Thyroid gland (tissue), 4 donors: ENCODE data around the gene RNF183. TPM values are rescaled to one million over a fixed set of nuclear protein-coding genes. Genes with fewer than 3 reads are reported as not detected.

ENCODE experiments used
- DNase-seq, 2 donors: peaks; one replicate each; pipeline ENCODE4 v3.0.0-alpha.2; 2019
- H3K27ac ChIP-seq, 3 donors: fragments of 200-600 bp; sonication (generic); 1 replicate in 2 of 3; 2 replicates in 1 of 3; pipeline ENCODE4 v1.5.1; 2016 to 2019; ENCODE audit warnings: mild to moderate bottlenecking in 1 of 3, moderate library complexity in 1 of 3
- H3K27me3 ChIP-seq: fragments of 200-600 bp; sonication (generic); one replicate; pipeline ENCODE4 v1.5.1; 2019
- H3K36me3 ChIP-seq, 2 donors: fragments of 200-600 bp; sonication (generic); one replicate each; pipeline ENCODE4 v1.5.1; 2016 to 2019
- H3K4me1 ChIP-seq, 2 donors: fragments of 200-600 bp; sonication (generic); one replicate each; pipeline ENCODE4 v1.5.1; 2017 to 2019
- H3K4me3 ChIP-seq, 3 donors: fragments of 200-600 bp; sonication (generic); replicated peaks in 1 of 3; 1 replicate in 2 of 3; 2 replicates in 1 of 3; pipeline ENCODE4 v1.5.1; 2016; ENCODE audit warnings: mild to moderate bottlenecking in 1 of 3
- H3K9me3 ChIP-seq: fragments of 200-600 bp; sonication (generic); one replicate; pipeline ENCODE4 v1.5.1; 2017
- CTCF ChIP-seq, 6 experiments: fragments of 200-600 bp in 3 of 6; fragments of 450-650 bp in 3 of 6; sonication (generic) in 3 of 6; IDR thresholded peaks; one replicate each; pipeline ENCODE4 v1.5.1; 2016 to 2019; ENCODE audit warnings: antibody characterized with exemption in 6 of 6, mild to moderate bottlenecking in 2 of 6, inconsistent platforms in 1 of 6, moderate library complexity in 1 of 6
- POLR2A ChIP-seq, 2 donors: fragments of 450-650 bp; IDR thresholded peaks; one replicate each; pipeline ENCODE4 v1.6.1; 2017; ENCODE audit warnings: antibody characterized with exemption in 2 of 2, mild to moderate bottlenecking in 2 of 2, moderate library complexity in 1 of 2
- WGBS, 2 donors: methylation state at CpG; one replicate each; pipeline ENCODE4 v1.1.5; 2017; 5-methylcytosine and 5-hydroxymethylcytosine counted together
- intact Hi-C: fragments of 100-400 bp; cut with DNase I; formaldehyde crosslinking; loops from one replicate; pipeline ENCODE4 v1.15.1; 2023
- total RNA-seq, 4 donors: library from RNA; depleted of rRNA; stranded (reverse); fragments of >200 nt; gene quantifications; one replicate each; pipeline ENCODE4 v1.2.3, GENCODE V29; 2016

Gene RNF183
- total RNA-seq, 4 donors from 2014 or later: not detected

- TF ChIP-seq POLR2A (IDR thresholded peaks at IDR 0.05): no peak
- no peak for TF ChIP-seq CTCF (IDR thresholded peaks at IDR 0.05)
- peaks cover 0 to 20% of the 10 kb centered on the region in 2 donors for H3K36me3 ChIP-seq
- H3K9me3 ChIP-seq: no peaks in the 10 kb centered on the region
- no peak for DNase-seq
- intact Hi-C loops: no loop called here
- no peak overlapping the region for H3K4me3 ChIP-seq
- WGBS, 2 donors: 82 to 83% methylated on average over 2 of the region's 2 CpGs
- H3K27ac ChIP-seq: no peak overlapping the region
- H3K4me1 ChIP-seq: no peaks in the 10 kb centered on the region
- no peaks in the 10 kb centered on the region for H3K27me3 ChIP-seq
These were observed 15.9 kb upstream of the RNF183 start for GRCh38 chr9:113319054-113319453.

GRCh38 chr9:113317777-113318176, 14.6 kb upstream of the RNF183 start:
- no peaks in the 10 kb centered on the region for H3K9me3 ChIP-seq
- H3K36me3 ChIP-seq: peaks cover 0 to 20% of the 10 kb centered on the region in 2 donors
- intact Hi-C loops: no loop called here
- no peak overlapping the region for H3K4me3 ChIP-seq
- H3K27ac ChIP-seq: no peak overlapping the region
- 57 to 76% methylated on average over 2 of the region's 2 CpGs for WGBS, 2 donors
- no peaks in the 10 kb centered on the region for H3K27me3 ChIP-seq
- TF ChIP-seq CTCF (IDR thresholded peaks at IDR 0.05): no peak
- no peak for TF ChIP-seq POLR2A (IDR thresholded peaks at IDR 0.05)
- no peaks in the 10 kb centered on the region for H3K4me1 ChIP-seq
- DNase-seq: no peak

- peaks cover 0 to under 1% of the 10 kb centered on the region in 2 donors for H3K4me1 ChIP-seq
- TF ChIP-seq POLR2A (IDR thresholded peaks at IDR 0.05) (no peak), CTCF (IDR thresholded peaks at IDR 0.05) (no peak)
- intact Hi-C loops: no loop called here
These were observed 12.9 kb upstream of the RNF183 start for GRCh38 chr9:113316030-113316429.

GRCh38 chr9:113315231-113315630, 12.1 kb upstream of the RNF183 start:
- Histone ChIP-seq H3K4me1 (peaks cover 0 to 7% of the 10 kb centered on the region in 2 donors), H3K9me3 (no peaks in the 10 kb centered on the region), H3K36me3 (peaks cover 0 to 20% of the 10 kb centered on the region in 2 donors), H3K27ac (no peak overlapping the region), H3K27me3 (no peaks in the 10 kb centered on the region), H3K4me3 (no peak overlapping the region)
- intact Hi-C loops: no loop called here
- no peak for DNase-seq
- TF ChIP-seq POLR2A (IDR thresholded peaks at IDR 0.05): no peak
- no peak for TF ChIP-seq CTCF (IDR thresholded peaks at IDR 0.05)

More at GRCh38 chr9:113316030-113316429, 12.9 kb upstream of the RNF183 start:
- no peak for DNase-seq
- H3K27me3 ChIP-seq: no peaks in the 10 kb centered on the region
- 92 to 97% methylated on average over 4 of the region's 4 CpGs for WGBS, 2 donors
- no peaks in the 10 kb centered on the region for H3K9me3 ChIP-seq
- no peak overlapping the region for H3K4me3 ChIP-seq
- H3K36me3 ChIP-seq: peaks cover 0 to 20% of the 10 kb centered on the region in 2 donors
- H3K27ac ChIP-seq: no peak overlapping the region

- H3K27me3 ChIP-seq: no peaks in the 10 kb centered on the region
- 71 to 73% methylated on average over 5 of the region's 5 CpGs for WGBS, 2 donors
- TF ChIP-seq POLR2A (IDR thresholded peaks at IDR 0.05): no peak
- TF ChIP-seq CTCF (IDR thresholded peaks at IDR 0.05): no peak
- intact Hi-C loops: no loop called here
- DNase-seq: no peak
- H3K27ac ChIP-seq: no peak overlapping the region
- H3K36me3 ChIP-seq: peaks cover 0 to 9% of the 10 kb centered on the region in 2 donors
- H3K9me3 ChIP-seq: no peaks in the 10 kb centered on the region
- peaks cover 0 to 10% of the 10 kb centered on the region in 2 donors for H3K4me1 ChIP-seq
- no peak overlapping the region for H3K4me3 ChIP-seq
These were observed 10.1 kb upstream of the RNF183 start for GRCh38 chr9:113313261-113313660.
